Activated gamma-delta T cell (primary cell): ENCODE measurements around the gene KIAA1614.

Experiments
- DNase-seq: peaks from one replicate; lab custom pipeline; 2025; lab: John Stamatoyannopoulos, UW

KIAA1614 gene

DNA sequence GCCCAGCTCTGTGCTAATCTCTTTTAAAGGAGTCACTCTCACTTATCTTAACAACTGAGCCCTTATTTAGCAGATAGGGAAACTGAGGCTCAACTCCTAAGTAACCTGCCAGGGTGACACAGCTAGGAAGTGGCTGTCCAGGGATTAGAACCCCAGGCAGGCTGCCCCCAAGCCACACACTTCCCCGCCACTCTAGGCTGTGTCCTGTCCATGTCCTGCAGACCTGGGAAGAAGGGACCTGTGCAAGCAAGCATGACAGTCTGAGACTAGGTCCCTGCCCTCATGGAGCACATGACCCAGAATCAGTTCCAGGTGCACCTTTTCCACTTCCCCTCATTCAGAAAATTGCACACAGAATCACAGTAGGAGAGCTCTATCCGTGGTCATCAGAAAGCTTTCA lies 12.2 kb downstream of the KIAA1614 start:
- DNase-seq: no peak

DNA sequence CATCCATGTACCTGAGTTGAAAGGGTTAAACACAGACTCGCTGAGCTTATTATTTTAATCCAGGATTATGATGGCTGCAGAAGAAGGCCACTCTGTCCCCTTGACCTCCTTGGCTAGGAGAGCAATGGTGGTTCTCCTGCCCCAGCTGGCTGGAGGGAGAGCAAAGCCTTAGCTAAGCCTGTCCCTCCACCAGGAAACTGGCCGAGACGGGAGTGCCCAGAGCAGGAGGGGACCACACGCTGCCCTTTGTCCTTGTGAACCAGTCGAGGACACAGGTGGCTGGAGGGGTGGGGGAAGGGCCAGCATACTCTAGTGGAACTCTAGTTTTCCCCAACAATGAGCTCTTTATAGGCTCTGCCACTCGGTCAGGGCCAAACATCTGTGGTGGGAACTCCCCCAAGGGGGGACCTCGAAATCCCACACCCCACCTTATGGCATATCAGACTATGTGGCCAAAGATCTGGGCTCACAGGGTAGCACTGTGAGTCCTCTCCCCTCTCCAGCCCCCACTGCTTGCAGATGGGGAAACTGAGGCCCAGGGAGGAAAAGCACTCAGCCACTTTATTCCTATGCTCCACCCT lies 12.9 kb downstream of the KIAA1614 start:
- no peak for DNase-seq

DNA sequence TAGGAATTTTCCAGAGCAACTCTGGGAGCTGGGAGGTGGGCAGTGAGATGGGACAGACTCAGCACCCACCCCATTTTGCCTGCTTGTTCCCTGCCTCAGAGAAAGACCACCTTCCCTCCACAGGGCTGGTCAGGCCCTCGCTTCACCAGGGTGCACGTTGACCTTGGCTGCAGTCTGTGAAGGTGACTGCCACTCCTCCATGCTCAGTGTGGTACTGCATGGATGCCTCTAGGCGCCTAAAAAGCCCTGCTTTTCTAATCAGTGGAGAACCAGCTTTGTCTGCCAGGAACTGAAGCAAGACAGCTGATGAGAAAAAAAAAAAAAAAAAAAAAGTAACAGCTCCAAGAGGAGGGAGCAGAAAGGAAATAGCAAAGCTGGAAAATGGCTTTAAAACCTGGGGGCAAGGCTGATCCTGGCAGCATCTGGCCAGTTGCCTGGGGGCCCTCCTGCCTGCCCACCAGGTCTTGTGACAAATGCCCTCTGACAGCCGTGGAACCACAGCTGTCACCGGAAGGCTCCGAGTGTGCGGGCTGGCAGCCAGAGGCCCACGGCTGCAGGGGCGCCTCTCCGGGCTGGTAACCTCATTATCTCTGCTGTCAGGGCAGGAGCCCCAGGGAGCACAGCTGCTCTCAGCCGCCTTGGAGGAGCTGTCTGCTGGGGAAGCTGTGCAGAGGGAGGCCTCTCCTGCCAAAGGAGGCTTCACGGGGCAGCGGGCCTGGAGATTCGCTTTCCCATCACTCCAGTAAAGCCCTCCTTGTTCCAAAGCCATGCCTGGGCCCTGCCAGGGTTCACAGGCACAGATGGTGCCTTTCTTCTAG lies 13.7 kb downstream of the KIAA1614 start:
- DNase-seq: no peak

DNA sequence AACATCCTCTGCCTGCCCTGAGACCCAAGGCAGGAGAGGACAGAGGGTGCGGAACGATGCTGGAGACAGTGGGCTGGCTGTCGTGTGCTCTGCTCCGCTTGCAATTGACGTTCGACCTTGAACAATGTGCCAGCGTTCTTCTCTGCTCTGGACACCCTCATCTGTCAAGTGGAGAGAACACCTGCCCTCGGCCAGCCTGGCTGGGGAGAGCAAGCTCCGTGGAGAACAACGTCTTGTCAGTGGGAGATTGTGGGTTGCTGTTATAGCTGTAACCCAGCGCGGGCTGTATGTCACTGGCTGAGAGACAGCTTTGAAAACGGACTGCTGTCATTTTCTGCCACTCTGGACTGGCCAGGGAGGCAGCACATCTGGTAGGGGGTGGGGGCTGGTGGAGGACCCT lies 14.7 kb downstream of the KIAA1614 start:
- DNase-seq: no peak

DNA sequence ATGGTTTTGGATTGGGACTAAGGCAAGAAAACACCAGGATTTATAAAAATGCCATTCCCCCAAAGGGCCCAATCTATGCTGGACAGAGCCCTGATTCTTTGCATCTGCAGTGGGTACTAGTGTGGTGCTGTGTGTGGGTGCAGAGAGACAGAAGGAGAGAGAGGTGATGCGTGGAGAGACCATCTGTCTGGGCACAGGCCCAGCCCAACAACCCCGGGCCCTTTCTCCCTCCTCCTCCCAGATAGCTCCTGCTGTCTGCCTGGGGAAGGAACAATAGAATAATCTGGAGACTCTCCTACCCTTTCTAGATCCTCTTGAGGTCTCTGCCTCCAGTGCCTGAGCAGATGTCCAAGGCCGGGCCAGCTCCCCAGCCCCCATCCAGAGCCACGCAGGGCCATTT lies 15.1 kb downstream of the KIAA1614 start:
- no peak for DNase-seq

DNA sequence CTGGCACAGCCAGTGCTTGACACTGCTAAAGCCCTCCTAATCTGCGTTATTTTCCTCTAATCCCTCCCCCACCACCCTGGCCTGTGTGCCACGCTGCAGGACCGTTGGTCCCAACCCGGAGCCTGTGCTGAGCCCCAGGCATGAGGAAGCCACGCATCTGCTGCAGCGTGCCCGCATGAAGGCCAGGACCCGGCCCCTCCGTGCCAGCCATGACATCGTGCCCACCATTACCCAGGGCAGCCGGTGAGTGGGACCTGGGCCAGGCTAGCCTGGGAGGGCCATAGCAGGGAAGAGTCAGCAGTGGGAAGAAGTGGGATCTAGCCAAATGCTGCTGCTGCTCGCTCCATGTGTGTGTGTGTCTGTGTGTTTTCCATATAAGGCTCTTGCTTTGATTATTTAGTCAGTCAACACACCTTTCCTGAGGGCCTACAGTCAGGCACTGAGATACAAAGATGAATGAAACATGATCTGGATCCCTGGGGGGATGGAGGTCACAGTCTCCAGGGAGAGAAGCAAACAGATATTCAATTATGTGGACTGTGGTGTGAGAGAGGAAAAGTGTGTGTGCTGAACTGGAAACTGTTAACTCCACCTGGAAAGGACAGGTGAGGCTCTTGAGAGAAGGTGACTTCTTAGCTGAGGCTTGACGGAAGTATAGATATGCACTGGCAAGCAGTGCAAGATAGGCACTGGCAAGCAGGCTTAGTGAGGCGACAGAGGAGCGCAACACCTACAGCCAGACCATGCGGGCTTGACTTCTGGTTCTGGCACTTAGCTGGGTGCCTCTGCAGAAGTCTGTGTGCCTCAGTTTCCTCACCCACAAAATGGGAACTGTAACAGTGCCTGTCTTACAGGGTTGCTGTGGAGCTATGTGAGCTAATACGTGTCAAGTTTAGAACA lies 15.9 kb downstream of the KIAA1614 start:
- DNase-seq: no peak

DNA sequence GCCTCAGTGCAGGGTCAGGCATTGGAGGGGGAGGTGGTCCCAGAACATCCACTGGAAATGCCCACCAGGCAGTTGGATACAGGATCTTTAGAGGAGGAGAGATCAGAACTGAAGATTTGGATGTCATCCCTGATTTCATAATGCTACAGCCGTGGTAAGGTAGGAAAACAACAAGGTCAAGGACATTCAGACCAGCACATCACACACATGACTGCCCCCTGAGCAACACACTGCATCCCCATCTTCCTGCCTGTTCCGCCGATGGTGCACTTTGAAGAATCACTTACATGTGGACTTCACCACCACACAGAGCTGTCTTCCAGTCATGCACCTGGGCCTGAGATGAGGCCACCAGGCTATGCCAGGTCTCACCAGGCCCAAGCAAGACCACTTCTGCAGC lies 16.7 kb downstream of the KIAA1614 start:
- no peak for DNase-seq

DNA sequence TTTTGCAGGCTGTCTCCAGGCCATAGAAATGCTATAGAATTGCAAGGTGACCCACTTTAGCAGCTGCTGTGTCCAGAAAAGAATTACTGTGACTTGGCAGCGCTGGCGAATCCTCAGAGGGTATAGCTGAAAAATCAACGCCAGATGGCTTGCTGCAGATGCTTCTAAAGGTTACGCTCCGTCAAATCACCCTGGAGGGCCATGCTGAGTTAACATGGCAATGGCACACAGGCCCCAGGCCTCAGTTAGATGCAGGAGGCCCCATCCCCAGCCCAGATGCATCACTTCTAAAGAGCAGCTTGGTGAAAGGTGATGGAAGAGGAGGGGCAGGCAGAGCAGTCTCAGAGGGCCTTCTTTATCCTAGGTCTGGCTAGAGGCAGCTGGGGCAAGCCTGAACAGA lies 18.0 kb downstream of the KIAA1614 start:
- DNase-seq: no peak

DNA sequence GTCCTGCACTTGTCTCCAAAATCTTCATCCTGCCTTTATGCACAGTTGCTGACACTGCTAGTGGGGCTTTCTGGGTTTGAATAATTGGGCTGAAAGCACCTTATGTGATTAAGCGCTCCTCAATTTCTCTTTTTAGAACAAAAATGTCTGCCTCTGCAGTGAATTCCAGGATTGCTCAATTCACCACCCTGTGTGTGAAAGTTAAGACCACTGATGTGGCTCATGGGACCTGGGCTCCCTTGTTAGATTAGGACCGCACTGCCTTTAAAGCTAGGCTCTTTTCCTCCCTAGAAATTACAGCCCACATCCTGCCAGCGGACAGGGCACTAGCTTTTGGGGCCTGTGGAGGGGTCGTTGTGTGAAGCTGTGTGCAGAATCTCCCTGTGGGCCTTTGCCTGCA lies 18.8 kb downstream of the KIAA1614 start:
- DNase-seq: no peak

DNA sequence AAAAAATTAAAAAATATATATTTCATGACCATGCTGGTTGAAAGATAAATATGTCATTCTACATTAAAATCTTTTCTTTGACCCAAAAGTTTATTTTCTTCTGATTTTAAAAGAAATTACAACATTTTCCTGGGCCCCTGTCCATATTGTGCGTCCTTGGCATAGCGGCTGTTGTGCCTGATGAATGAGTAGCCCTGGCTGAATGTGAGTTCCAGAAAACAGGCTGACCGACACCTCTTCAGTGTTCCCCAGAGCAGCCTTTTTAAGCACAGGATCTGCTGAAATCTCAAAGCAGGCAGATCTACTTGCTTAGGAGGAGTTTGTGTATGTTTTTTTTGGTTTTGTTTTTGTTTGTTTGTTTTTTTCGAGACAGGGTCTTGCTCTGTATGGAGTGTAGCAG lies 19.7 kb downstream of the KIAA1614 start:
- DNase-seq: no peak

DNA sequence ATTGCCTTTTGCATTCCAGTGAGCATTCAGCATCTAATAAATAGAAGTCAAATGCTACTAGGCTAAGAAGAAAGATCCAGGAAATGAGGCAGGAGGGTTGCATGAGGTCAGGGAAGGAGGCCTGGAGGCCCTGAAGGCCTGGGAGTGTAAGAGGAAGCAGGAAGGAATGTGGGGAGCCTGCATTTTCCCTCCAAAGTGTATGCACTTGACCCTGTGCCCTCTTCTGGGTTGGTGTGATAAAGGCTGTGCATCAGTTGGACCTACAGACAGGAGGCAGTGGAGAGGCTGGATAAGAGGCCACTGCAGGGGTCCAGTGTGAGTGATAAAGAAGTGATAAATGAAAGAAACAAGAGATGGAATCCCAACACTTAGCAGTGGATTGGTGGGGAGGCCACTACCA lies 20.4 kb downstream of the KIAA1614 start:
- DNase-seq: no peak

DNA sequence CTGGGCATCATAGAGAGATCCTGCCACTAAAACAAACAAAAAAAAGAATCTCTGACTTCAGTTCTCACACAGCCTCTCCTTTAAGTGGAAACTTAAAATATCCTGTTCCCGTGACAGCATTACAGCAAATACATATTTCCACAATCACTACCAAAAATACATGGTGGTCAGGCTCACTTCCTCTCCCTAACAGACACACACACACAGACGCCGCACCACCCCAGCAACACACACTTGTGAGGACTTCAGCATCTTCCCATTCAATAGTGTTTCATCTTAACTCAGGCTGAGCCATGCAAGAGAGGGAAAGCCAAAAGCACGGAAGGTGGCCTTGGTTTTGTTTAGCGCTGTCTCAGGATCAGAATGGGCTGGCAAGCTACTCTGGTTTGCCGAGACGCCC lies 21.9 kb downstream of the KIAA1614 start:
- DNase-seq: no peak

DNA sequence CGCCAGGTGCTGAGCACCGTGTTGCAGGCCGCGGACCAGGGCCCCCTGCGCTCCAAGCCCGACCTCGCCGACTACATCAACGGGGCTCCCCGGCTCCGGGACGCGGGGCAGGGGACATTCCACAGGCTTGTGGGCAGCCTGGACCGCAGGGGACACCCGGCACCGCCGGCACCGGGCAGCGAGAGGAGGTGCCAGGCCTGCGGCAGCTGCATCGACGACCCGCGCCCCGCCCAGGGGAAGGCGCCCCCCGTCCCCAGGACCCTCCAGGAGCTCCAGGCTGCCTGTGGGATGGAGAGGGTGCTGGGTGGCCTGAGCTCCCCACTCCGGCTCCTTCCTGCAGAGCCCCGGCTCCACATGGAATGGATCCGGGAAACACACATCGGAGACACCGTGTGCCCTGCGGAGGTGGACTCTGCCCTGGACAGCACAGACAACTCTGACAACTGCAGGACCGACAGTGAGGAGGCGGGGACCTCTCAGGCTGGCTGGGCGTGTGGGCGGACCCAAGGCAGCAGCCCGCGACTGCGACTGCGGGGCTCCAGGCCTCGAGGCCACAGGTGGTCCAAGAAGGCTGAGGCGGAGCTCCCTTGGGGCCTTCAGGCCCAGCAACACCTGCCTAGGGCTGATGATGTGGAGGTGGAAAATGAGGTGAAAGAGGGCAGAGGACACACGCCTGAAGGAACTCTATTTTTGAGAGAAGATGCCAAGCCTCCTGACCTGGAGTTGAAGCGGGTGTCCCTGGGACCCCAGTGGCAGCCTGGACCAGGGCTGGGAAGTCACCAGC lies 22.8 kb downstream of the KIAA1614 start:
- DNase-seq: no peak

DNA sequence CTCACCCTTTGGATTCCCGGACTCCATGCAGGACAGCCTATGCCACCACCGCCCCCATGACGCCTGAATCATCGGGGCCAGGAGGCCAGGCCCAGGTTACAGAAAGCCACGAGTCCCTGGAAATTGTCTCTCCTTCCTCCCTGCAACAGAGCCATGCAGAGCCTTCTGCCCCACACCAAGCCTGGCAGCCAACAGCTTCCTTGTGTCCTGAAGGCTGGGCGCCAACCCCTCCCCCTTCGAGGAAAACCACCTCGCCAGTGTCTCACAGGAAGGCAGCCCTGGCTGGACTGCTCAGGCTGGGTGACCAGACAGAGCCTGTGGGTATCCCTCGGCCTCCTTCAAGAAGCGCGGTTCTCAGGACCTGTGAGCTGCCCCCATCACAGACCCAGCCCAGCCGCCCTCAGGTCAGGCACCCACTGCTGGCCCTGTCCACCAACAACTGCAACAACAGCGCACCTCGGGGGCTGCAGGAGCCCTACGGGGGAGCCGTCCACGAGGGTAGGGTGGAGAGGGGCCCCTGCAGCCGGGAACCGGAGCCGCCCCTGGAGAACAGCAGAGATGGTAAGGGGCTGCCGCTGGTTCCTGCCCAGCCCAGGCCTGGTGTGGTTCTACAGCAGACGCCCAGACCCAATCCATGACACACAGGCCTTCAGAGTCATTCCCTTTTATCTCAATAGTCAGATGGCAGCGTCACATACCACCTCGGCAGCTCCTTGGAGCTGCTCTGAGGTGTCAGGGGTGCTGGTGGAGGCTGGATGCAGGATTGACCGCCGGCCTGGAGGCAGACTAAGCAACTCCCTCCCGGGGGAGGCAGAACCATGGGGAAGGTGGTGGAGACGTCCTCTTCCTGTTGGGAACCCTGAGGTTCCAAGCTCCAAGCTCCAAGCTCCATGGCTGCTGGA lies 23.7 kb downstream of the KIAA1614 start:
- no peak for DNase-seq

DNA sequence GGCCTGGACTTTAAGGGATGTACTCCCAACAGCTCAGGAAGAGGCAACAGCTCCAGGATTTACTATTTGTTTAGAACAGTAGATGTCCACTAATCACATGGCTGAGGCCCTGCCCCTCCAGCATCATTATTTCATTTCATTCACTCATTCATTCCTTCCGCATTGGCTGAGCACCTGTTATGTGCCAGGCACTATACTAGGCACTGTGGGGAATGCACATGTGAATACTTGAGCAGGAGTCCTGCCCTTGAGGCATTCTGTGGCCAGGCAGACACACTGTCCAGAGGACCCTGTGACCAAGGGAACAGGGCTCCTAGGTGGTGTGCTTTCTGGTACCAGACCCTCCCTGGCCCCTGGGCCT lies 24.3 kb downstream of the KIAA1614 start:
- no peak for DNase-seq

DNA sequence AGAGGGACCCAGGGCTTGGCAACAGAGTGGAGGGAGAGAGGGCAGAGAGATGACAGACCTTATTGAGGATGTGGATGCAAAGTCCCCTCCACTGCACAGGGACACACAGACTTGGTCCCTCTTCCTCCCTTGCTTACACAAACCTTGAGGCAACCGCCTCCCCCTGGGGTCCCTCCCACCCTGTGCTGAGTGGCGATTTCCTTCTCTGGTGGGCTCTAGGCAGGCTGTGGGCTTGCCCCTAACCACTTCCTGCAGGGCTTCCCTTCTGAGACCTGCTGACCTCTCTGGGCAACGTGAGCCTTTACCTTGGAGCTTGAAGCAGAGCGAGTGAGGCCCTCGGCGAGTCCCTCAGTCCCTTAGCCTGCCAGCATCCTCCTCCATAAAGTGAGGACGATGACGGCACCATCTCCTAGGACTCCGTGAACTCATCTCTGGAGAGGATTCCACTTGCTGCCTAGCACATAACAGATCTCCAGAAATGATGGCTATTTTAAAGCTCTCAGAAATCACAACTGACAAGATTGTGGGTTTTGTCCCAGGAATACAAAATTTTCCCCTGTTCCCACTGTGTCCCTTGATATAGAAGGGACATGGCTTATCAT lies 25.0 kb downstream of the KIAA1614 start:
- DNase-seq: no peak

DNA sequence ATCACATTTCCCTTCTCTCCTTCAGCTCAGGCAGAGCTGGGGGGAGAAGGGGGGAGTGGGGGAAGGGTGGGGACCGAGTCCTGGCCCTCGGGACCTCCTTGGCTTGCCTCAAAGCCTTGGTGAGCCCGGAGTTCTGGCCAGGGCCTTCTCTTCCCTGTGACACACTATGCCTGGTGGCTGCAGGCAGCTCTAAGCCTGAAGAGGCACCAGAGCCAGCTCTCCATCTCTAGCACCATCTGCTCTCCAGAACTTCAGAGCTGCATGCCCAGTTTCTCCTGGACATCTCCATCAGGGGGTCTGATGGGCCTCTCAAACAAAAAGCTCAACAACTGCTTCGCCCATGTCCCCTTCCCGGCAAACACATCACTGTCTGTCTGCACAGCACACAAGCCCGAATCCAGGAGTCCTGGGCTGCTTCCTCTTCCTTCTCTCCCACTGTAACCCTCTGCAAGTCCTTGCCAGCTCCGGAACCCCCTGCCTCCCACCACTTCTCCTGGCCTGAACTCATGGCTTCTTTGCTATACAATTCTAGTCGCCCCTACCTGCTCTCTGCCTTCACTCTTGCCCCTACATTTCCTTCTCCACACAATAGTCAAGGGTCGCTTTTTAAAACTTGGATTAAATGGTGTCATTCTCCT lies 26.5 kb downstream of the KIAA1614 start:
- DNase-seq: no peak

DNA sequence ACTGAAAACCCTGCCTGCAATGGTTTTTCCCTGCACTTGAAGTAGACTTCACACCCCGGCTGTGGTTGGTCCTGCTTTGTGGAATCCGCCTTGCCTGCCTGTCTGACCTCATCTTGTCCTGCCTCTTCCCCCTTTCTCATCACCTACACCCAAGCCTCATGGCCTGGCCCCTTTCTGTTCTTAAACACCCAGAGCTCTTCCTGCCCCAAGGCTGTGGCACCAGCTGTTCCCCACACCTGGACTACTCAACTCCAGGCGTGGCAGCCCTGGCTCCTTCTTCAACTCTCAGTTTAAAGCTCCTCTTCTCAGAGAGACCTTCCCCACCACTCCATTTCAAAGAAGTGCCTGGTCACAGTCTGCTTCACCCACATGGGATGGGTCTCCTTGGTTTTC lies 27.0 kb downstream of the KIAA1614 start:
- DNase-seq: no peak

DNA sequence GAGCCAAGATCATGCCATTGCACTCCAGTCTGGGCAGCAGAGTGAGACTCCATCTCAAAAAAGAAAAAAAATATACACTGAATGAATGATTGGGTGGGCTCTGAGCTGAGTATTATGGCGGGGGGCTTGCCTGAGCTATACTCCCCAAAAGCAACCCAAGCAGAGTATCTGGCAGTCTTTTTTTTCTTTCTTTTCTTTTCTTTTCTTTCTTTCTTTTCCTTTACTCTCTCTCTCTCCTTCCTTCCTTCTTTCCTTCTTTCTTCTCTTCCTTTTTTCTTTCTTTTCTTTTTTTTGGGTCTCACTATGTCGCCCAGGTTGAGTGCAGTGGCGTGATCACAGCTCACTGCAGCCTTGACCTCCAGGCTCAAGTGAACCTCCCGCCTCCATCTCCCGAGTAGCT lies 27.7 kb downstream of the KIAA1614 start:
- no peak for DNase-seq
